Fibroblast of skin of abdomen (primary cell): Measurements from ENCODE around the gene TMEM131L.
A peak's percentile ranks its signal among the peaks of the same experiment; 100 is the strongest.
"Not testable (repeated sequence)": the region's sequence is repeated elsewhere in the genome, so short reads cannot be mapped to it uniquely, and the experiment has no call there.

Experiments
- DNase-seq: peaks from one replicate; pipeline ENCODE4 v3.0.0-alpha.2; 2013

The TMEM131L gene

GRCh38 chr4:153579410-153579809, 113.2 kb downstream of the TMEM131L start:
- no peak for DNase-seq

DNA sequence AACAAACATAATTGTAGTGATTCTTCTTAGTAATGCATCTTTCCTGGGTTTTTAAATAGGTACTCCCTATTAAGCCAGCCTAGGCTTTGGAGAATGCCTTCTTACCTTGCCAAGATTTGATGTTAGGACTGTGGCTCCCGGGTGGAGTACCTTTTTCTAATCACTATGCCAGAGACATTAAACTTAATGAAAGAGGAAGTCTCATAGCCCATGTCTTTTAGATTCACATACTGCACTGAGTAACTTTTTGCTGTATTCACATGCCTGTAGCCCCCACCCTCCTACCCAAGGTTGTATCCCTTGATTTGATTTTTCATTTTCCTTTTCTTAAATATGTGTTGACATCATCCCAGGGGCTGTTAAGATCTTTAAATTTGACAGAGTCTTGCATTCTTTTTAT, 113.7 kb downstream of the TMEM131L start:
- no peak for DNase-seq

GRCh38 chr4:153582954-153583702, 117.0 kb downstream of the TMEM131L start:
- no peak for DNase-seq

GRCh38 chr4:153585026-153585425, 118.9 kb downstream of the TMEM131L start:
- DNase-seq: peak; percentile 40

DNA sequence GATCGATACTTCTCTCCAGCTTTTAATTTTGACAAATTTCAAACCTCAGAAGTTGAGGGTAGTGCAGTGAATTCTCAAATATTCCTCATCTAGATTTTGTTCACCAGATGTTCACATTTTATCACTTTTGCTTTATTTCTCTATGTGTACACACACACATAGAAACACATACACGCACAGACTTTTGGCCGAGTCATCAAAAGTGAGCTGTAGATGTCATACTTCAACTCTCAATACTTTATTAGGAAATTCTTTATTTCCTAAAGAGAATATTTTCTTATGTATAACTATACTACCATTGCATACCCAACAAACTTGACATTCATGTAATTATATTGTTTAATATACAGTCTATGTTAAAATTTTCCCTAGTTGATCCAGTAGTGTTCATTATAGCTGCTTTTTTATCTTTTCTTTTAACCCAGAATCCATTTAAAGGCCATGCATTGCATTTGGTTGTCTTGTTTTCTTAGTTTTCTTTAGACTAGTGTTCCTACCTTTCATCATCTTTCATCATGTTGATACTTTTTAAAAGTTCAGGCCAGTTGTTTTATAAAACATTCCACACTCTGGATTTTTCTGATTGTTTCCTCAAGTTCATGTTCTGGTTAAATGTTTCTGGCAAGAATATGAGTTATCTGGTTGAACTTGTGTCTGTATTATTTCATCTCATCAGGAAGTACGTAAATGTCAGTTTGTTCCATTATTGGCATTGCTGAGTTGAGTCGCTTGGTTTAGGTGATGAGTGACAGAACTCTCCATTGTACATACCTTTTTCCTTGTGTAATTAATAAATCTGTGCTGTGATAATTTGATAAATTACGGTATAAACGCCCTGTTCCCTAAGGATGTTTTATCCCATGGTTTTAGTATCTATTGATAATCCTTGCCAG, 123.8 kb downstream of the TMEM131L start:
- peak; percentile 10 for DNase-seq

GRCh38 chr4:153591441-153591840, 125.3 kb downstream of the TMEM131L start:
- DNase-seq: no peak

DNA sequence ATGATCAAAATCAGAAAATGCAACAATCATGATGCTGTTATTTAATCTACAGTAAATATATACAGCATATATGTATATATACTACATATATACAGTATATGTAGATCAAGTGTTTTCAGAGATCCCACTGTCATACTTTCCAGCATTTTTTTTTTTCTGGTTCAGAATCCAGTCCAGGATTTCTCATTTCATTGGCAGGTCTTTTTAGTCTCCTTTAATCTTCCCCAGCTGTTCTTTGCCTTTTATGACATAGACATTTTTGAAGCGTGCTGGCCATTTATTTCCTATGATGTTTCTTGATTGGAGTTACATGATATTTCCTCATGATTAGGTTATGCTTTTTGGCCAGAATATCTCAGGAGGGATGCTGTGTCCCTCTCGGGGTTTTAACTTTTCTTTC, 125.9 kb downstream of the TMEM131L start:
- DNase-seq: no peak

GRCh38 chr4:153593161-153593560, 127.0 kb downstream of the TMEM131L start:
- no peak for DNase-seq

- DNase-seq: no peak
These were observed 128.1 kb downstream of the TMEM131L start for GRCh38 chr4:153594210-153594609.

DNA sequence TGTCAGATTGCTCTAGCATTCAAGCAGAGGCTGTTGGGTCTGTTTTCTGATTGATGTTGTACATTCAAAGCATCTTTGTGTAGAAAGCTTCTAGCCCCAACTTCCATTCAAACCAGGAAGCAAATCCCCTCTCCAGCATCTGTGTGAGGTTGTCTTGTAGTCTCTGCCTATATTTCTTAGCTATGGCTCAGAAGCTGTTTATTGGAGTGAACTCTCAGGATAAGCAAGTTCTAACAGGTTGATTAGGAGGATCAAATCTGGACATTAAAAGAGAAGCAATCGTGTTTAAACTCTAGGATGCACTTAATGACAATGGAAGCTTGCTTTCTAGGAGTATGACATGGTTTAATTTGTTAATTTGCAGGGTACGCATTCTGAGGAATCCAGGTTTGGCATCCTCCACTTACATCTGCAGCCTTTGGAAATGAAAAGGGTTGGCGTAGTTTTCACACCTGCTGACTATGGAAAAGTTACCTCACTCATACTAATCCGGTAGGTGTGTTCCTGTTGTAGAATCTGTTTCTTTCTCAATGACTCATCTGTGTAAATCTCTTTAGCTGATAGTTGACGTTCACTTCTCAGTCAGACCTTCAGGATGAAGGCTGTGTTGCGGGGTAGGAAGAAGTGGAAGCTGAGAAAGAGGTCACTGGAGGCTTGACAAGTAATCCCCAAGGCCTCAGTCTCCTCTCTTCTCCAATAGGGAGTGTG, 129.9 kb downstream of the TMEM131L start:
- DNase-seq: no peak

DNA sequence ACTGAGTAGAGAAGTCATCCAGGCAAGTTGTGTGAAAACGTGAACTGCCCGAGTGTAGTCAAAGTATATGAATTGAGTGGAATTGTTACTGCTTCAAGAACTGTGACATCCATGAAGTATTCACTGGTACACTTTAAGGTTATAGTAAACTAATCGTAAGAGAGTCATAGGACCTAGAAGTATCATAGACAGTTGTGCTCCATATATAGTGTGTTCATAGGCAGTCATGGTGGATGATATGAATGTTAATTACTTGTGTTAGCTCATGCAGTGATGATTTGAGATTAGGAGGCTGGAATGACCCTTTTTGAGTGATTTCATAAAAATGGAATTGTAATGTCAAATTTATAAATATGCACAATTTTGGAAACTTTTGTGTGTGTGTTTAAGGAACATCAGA, 136.6 kb downstream of the TMEM131L start:
- no peak for DNase-seq

- no peak for DNase-seq
These were observed 137.1 kb downstream of the TMEM131L start for GRCh38 chr4:153603258-153603657.

DNA sequence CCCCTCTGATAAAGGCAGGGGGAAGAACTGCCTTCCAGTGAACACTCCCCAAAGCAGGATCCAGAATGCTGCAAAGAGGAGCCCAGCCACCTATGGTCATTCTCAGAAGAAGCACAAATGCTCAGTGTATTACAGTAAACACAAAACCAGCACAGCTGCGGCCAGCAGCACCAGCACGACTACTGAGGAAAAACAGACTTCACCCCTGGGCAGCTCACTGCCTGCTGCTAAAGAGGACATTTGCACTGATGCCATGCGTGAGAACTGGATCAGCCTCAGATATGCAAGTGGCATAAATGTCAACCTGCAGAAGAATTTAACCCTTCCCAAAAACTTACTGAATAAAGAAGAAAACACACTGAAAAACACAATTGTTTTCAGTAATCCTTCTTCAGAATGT, 137.7 kb downstream of the TMEM131L start:
- DNase-seq: no peak

DNA sequence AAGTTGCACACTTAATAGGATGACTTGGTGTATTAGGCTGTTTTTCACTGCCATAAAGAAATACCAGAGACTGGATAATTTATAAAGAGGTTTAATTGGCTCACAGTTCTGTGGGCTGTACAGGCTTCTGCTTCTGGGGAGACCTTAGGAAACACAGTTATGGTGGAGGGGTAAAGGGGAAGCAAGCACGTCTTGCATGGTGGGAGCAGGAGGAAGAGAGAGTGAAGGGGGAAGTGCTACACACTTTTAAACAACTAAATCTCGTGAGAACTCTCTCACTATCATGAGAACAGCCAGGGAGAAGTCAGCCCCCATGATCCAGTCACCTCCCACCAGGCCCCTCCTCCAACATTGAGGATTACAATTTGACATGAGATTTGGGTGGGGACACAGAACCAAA, 142.9 kb downstream of the TMEM131L start:
- not testable (repeated sequence) for DNase-seq

DNA sequence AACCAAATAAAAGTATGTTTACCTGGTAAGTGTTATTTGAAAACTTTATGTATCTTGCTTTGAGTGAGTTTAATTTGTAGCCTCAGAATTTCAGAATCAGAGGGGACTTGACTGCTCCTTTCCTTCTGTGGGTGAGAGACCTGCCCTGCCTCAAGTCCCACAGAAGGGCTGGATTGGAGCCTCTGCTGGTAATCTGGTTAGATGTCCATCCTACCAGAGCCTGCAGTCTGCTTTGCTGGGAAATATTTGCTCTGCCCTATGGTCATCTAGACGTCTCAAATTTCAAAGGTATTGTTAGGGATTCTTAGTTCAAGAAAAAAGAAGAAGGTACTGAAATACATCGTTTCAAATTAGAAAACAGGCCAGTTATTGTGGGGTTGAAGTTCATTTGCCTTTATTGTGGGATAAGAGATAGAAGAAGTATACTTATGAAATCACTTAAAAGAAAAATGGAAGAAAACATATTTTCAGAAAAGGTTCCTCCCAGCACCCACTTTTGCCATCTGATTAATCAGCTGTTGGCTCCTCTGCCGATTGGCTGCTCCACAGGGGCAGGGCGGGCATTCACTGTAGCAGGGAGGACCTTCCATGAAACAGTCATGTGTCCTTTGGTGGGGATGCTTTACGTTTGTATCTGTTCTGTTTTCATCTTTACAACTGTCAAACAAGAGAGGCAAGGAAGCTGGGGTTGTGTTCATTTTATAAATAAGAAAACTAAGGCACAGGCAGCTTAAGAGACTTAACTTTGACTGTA, 144.6 kb downstream of the TMEM131L start:
- DNase-seq: no peak

DNA sequence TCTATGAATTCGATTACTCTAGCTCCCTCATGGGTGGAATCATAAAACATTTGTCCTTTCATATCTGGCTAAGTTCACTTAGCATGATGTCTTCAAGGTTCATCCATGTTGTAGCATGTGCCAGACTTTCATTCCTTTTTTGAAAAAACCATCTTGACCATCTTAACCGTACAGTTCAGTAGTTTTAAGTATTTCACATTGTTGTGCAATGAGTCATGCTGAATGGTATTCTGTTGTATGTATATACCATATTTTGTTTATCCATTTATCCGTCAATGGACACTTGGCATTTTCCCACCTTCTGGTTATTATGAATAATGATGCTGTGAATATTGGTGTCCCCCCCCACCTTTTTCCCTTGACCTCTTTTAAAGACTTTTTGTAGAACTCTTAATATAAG, 145.5 kb downstream of the TMEM131L start:
- peak; percentile 57 for DNase-seq

DNA sequence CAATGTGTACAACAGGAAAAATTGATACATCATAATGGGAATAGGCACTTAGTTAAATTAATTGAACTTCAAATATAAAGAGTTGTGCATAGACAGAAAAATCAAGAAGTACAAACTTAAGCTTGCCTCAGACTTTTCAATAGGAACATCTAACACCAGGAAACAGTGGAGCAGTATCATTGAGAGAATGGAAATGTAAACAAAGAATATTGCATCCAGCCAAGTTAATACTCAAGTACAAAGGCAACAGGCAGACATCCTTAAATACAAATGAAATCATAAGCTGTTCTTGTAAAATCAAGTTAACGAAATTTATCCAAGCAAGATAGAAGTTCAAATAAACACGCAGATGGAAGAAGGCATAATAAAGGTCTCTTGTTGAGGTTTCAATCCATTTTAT, 146.7 kb downstream of the TMEM131L start:
- DNase-seq: no peak

DNA sequence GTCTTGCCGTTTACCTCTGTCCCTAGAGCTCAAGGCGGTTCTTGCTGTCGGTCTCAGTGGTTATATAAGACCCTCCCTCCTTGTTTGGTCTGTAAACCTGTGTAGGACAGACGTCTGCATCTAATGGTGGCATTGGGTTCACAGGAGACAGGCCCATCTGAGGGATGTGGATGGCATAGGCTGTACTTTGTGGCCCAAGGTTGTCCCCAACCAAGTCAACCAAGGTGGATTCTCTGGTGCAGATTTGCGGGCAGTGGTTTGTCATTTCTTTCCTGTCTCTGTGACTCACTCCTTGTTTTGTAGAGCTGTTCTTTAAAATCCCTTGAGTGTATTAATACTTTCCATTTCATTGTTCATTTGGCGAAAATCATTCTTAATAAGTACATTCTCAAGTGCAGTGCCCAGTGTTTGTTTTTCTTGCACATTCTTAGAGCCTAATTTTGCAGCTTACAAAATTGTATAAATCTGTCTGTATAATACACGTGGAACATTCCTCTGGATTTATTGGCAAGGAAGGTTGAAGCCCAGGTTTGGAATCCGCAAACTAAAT, 149.9 kb downstream of the TMEM131L start:
- no peak for DNase-seq

DNA sequence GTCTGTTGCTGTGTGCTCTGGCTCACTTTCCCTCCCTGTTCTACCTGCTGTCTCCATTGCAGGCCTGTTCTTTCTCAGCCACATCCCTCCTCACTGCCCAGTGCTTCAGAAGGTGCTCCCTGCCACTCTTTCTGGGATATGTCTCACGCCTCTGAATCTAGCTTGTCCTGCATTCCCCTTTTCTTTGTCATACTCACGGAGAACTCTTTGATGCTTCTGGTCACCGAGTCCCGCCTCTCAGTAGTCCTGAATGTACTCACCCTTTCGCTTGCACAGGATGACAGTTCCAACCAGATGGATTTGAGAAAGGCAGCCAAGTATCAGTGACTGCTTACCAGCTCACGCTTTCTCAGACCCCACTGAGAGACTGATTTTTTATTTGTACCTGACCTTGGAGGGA, 152.7 kb downstream of the TMEM131L start:
- DNase-seq: peak; percentile 39

GRCh38 chr4:153619811-153620210, 153.7 kb downstream of the TMEM131L start:
- no peak for DNase-seq

- DNase-seq: peak; percentile 70
These were observed 154.2 kb downstream of the TMEM131L start for GRCh38 chr4:153620352-153620751.

DNA sequence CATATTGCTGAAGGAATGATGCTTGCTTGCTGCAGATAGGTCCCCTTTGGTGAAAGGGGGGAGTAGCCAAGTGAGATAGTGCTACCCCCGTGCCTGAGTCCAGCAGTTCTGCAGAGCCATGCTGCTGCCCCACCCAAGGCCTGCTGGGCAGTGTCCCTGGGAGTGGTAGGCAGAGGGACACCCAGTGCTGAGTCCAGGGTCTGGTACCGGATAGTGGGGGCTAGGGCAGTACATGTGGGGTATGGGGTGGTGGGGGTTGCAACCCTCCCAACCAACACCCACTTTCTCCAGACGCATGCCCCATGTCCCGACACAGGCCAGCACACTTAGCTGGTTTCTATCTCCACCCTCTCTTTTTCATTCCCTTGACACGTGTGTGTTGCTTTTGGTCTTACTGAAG, 155.9 kb downstream of the TMEM131L start:
- no peak for DNase-seq
